ENCODE results near the gene SOWAHB.

- TF ChIP-seq POLR2A (IDR thresholded peaks at IDR 0.05) (no peak), POLR2AphosphoS5 (IDR thresholded peaks at IDR 0.05) (no peak)
- TF ChIP-seq, protein P1, sequence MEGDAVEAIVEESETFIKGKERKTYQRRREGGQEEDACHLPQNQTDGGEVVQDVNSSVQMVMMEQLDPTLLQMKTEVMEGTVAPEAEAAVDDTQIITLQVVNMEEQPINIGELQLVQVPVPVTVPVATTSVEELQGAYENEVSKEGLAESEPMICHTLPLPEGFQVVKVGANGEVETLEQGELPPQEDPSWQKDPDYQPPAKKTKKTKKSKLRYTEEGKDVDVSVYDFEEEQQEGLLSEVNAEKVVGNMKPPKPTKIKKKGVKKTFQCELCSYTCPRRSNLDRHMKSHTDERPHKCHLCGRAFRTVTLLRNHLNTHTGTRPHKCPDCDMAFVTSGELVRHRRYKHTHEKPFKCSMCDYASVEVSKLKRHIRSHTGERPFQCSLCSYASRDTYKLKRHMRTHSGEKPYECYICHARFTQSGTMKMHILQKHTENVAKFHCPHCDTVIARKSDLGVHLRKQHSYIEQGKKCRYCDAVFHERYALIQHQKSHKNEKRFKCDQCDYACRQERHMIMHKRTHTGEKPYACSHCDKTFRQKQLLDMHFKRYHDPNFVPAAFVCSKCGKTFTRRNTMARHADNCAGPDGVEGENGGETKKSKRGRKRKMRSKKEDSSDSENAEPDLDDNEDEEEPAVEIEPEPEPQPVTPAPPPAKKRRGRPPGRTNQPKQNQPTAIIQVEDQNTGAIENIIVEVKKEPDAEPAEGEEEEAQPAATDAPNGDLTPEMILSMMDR (IDR thresholded peaks at IDR 0.05), result no peak
These were observed 3.2 kb downstream of the SOWAHB start for GRCh38 chr4:76894537-76895255.
